Measurements from ENCODE around the gene VPS41. TPM values are rescaled to one million over a fixed set of nuclear protein-coding genes. Genes with fewer than 3 reads are reported as not detected.

Gene VPS41
- total RNA-seq, 2 donors from 2014 or later = 15.6 to 18.1 TPM

DNA sequence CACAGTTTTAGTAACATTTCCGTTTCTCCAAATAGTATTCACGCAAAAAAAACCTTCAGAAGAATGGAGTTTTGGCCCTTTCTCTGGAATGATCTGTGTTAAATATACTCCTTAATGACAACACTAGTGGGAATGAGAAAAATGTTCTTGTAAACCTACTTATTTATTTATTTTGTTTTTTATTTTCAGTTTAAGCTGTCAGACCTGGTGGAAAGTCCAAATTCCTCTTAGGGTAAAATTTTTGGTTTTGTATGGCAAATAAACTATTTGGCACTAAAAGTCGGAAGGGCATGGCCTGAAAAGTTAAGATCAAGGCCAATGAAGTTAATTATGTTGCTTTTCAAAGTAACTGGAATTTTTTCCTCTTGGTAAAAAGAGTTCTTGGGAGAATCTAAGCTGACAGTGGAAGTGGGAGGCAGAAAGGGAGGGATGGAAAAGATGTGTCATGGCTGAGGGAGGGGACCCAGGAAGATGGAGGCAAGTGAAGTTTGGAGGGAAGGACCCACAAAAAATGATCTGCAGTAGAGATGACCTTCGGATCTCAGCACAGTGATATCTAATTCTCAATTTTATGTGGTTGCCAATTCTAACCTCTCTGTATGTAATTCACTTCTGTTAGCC lies 33.5 kb upstream of the VPS41 start:
- Histone ChIP-seq H3K27me3 (no peaks in the 10 kb centered on the region), H3K4me3 (no peak overlapping the region), H3K27ac (no peak overlapping the region), H3K4me1 (no peaks in the 10 kb centered on the region), H3K36me3 (no peaks in the 10 kb centered on the region), H3K9me3 (no peaks in the 10 kb centered on the region)
- TF ChIP-seq, protein P1, sequence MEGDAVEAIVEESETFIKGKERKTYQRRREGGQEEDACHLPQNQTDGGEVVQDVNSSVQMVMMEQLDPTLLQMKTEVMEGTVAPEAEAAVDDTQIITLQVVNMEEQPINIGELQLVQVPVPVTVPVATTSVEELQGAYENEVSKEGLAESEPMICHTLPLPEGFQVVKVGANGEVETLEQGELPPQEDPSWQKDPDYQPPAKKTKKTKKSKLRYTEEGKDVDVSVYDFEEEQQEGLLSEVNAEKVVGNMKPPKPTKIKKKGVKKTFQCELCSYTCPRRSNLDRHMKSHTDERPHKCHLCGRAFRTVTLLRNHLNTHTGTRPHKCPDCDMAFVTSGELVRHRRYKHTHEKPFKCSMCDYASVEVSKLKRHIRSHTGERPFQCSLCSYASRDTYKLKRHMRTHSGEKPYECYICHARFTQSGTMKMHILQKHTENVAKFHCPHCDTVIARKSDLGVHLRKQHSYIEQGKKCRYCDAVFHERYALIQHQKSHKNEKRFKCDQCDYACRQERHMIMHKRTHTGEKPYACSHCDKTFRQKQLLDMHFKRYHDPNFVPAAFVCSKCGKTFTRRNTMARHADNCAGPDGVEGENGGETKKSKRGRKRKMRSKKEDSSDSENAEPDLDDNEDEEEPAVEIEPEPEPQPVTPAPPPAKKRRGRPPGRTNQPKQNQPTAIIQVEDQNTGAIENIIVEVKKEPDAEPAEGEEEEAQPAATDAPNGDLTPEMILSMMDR (IDR thresholded peaks at IDR 0.05) = no peak
- DNase-seq (ENCODE audit: low spot score) = no peak

DNA sequence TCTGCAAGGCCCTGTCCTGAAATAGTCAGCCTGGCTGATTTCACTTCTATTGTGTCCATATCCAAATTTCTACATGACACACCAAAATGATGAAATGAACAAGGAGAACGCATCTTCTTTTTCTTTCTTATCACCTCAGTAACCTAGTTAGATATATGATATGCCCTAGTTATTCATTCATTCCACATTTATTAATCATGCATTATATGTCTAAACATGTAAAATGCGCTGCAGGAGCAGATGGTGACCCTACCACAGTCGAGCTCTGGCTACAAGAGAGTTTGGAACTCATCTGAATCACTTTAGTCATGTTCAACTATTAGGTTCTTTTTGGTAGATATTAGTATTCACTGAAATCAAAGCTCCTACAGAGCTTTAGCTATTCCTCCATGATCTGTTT lies 31.8 kb upstream of the VPS41 start:
- Histone ChIP-seq H3K4me3 (no peak overlapping the region), H3K36me3 (no peaks in the 10 kb centered on the region), H3K9me3 (no peaks in the 10 kb centered on the region), H3K27ac (no peak overlapping the region), H3K4me1 (no peaks in the 10 kb centered on the region), H3K27me3 (no peaks in the 10 kb centered on the region)
- no peak for DNase-seq (ENCODE audit: low spot score)
- TF ChIP-seq, protein P1 (IDR thresholded peaks at IDR 0.05) = no peak

DNA sequence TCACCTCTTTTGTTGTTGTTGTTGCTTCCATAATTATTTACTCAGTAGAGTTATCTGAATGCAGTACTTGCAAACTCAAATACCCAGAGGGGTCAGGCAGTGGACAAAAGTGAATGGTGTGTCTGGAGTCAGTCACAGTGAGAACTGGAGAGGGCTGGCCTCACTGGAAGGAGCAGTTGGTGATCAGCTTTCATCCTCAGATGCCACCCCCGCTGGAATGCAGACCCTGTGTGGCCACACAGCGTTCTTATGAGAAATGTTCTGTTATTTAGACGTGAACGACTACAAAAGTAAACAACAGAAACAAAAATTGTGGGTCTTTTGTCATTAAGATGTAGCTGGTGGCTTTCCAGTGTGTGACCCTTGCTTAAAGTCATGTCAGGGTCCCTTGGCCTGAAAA lies 29.6 kb upstream of the VPS41 start:
- Histone ChIP-seq H3K36me3 (no peaks in the 10 kb centered on the region), H3K4me1 (no peaks in the 10 kb centered on the region), H3K9me3 (no peaks in the 10 kb centered on the region), H3K27ac (no peak overlapping the region), H3K27me3 (no peaks in the 10 kb centered on the region), H3K4me3 (no peak overlapping the region)
- DNase-seq (ENCODE audit: low spot score) = no peak
- TF ChIP-seq, protein P1 (IDR thresholded peaks at IDR 0.05) = no peak

DNA sequence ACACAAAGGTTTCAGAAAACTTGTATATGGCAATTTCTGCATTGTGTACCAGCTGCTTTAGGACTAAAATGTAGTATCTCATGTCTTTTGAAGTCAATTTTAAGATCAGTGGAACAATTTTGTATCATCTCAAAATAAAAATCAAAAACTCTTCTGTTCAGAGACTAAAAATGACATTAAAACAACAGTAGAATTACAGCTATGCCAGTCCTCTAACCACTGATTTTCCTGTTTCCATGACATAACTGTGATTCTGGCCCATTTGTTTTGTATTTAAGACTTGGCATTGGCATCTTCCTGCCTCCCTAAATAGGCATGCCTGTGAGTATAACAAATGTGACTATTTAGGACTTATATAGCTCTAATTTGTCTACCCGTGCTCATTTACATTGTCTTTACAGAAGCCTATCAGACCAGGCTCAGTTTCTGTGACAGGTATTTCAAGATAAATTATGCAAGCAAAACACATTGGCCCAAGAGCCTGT lies 29.1 kb upstream of the VPS41 start:
- Histone ChIP-seq H3K36me3 (no peaks in the 10 kb centered on the region), H3K9me3 (no peaks in the 10 kb centered on the region), H3K27me3 (no peaks in the 10 kb centered on the region), H3K4me3 (no peak overlapping the region), H3K4me1 (no peaks in the 10 kb centered on the region), H3K27ac (no peak overlapping the region)
- TF ChIP-seq, protein P1 (IDR thresholded peaks at IDR 0.05) = no peak
- no peak for DNase-seq (ENCODE audit: low spot score)

DNA sequence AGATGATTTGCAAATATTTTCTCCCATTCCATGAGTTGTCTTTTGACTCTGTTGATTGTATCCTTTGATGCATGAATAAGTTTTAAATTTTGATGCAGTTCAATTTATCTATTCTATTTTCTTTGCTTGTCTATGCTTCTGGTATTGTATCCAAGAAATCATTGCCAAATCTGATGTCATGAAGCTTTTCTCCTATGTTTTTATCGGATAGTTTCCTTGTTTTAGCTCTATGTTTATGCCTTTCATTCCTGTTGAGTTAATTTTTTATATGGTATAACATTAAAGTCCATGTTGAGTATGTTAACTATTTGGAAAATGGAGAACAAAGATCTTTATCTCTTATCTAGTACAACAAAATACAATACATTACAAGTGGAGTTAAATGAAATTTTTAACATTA lies 27.6 kb upstream of the VPS41 start:
- Histone ChIP-seq H3K4me3 (no peak overlapping the region), H3K36me3 (no peaks in the 10 kb centered on the region), H3K9me3 (no peaks in the 10 kb centered on the region), H3K4me1 (no peaks in the 10 kb centered on the region), H3K27me3 (no peaks in the 10 kb centered on the region), H3K27ac (no peak overlapping the region)
- DNase-seq (ENCODE audit: low spot score) = no peak
- TF ChIP-seq, protein P1 (IDR thresholded peaks at IDR 0.05) = no peak

DNA sequence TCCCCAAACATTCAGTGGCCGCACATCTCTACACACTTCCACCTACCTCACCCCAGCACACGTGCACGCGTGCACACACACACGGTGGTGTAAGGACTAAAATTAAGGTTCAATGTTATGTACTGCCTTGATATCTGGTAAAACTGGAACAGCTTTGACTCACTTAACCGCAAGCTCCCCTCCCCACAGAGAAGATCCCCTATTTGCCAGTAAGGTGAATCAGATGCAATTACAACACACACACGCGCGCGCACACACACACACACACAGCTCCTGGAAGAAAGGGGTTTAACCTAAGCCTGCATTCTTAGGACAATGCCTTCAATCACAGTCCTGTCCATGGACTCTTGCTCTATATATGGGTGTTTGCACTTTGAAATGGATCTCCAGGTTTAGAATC lies 25.5 kb upstream of the VPS41 start:
- H3K36me3 ChIP-seq = no peaks in the 10 kb centered on the region
- TF ChIP-seq, protein P1 (IDR thresholded peaks at IDR 0.05) = no peak
- H3K27me3 ChIP-seq = no peaks in the 10 kb centered on the region
- no peak overlapping the region for H3K4me3 ChIP-seq
- H3K27ac ChIP-seq = no peak overlapping the region
- H3K4me1 ChIP-seq = no peaks in the 10 kb centered on the region
- no peaks in the 10 kb centered on the region for H3K9me3 ChIP-seq
- no peak for DNase-seq (ENCODE audit: low spot score)

All from right atrium auricular region (tissue), 2 donors.